ENCODE results near the gene MGAT5B. TPM values are rescaled to one million over a fixed set of nuclear protein-coding genes. Genes with fewer than 3 reads are reported as not detected.

Gene MGAT5B
- total and polyA plus RNA-seq, 2 donors (not counting 1 experiment from before 2014, with no cell fraction given): 0.09 to 0.17 TPM

- no peak overlapping the region for H3K9ac ChIP-seq (ENCODE audit: insufficient read depth, low read length)
- no peaks in the 10 kb centered on the region for H3K36me3 ChIP-seq (ENCODE audit: control insufficient read depth, insufficient read depth, low read length)
- no peaks in the 10 kb centered on the region for H4K20me1 ChIP-seq (ENCODE audit: control insufficient read depth, extremely low read depth, insufficient read depth, low read length)
- no peaks in the 10 kb centered on the region for H3K79me2 ChIP-seq (ENCODE audit: control insufficient read depth, insufficient read depth, low read length)
- DNase-seq (ENCODE audit: low read depth in 2 of 2): peak in 1 of 2 donors; percentile 22
- H3K27me3 ChIP-seq (ENCODE audit: control insufficient read depth, insufficient read depth, low read length): peaks cover 19% of the 10 kb centered on the region
- H3K27ac ChIP-seq (ENCODE audit: insufficient read depth, low read length): no peak overlapping the region
- H2AFZ ChIP-seq (ENCODE audit: low read length): no peak overlapping the region
- H3K9me3 ChIP-seq (ENCODE audit: control insufficient read depth, insufficient read depth, low read depth, low read length): no peaks in the 10 kb centered on the region
- peaks cover 28% of the 10 kb centered on the region for H3K4me1 ChIP-seq (ENCODE audit: control insufficient read depth, extremely low read depth, insufficient read depth, low read length)
- peak overlapping the region in 1 of 4 experiments; percentile 7 for H3K4me3 ChIP-seq (replicated peaks in 1 of 4; ENCODE audit: control extremely low read depth in 1 of 4, insufficient read depth in 1 of 4, low read depth in 3 of 4, low read length in 4 of 4)
- TF ChIP-seq CTCF (conservative IDR thresholded peaks at IDR 0.05 in 1 of 2, IDR thresholded peaks at IDR 0.05 in 1 of 2; ENCODE audit: low read depth in 1 of 2, low read length in 2 of 2): no peak
- peak; percentile 70 for TF ChIP-seq EZH2 (IDR thresholded peaks at IDR 0.05; ENCODE audit: low read length, missing control alignments)
- H3K4me2 ChIP-seq (ENCODE audit: extremely low read depth, insufficient read depth, low read length): peak overlapping the region; percentile 64
Observed at GRCh38 chr17:76868669-76869495, 678 bp downstream of the MGAT5B start.

GRCh38 chr17:76869496-76870376, 1.5 kb downstream of the MGAT5B start:
- no peaks in the 10 kb centered on the region for H3K9me3 ChIP-seq (ENCODE audit: control insufficient read depth, insufficient read depth, low read depth, low read length)
- peaks cover 19% of the 10 kb centered on the region for H3K27me3 ChIP-seq (ENCODE audit: control insufficient read depth, insufficient read depth, low read length)
- H3K9ac ChIP-seq (ENCODE audit: insufficient read depth, low read length): no peak overlapping the region
- H2AFZ ChIP-seq (ENCODE audit: low read length): no peak overlapping the region
- no peak overlapping the region for H3K4me3 ChIP-seq (replicated peaks in 1 of 4; ENCODE audit: control extremely low read depth in 1 of 4, insufficient read depth in 1 of 4, low read depth in 3 of 4, low read length in 4 of 4)
- no peak for DNase-seq (ENCODE audit: low read depth in 2 of 2)
- no peaks in the 10 kb centered on the region for H4K20me1 ChIP-seq (ENCODE audit: control insufficient read depth, extremely low read depth, insufficient read depth, low read length)
- H3K79me2 ChIP-seq (ENCODE audit: control insufficient read depth, insufficient read depth, low read length): no peaks in the 10 kb centered on the region
- H3K4me1 ChIP-seq (ENCODE audit: control insufficient read depth, extremely low read depth, insufficient read depth, low read length): peaks cover 28% of the 10 kb centered on the region
- no peak overlapping the region for H3K4me2 ChIP-seq (ENCODE audit: extremely low read depth, insufficient read depth, low read length)
- TF ChIP-seq CTCF (conservative IDR thresholded peaks at IDR 0.05 in 1 of 2, IDR thresholded peaks at IDR 0.05 in 1 of 2; ENCODE audit: low read depth in 1 of 2, low read length in 2 of 2) (no peak), EZH2 (IDR thresholded peaks at IDR 0.05; ENCODE audit: low read length, missing control alignments) (no peak)
- no peaks in the 10 kb centered on the region for H3K36me3 ChIP-seq (ENCODE audit: control insufficient read depth, insufficient read depth, low read length)
- H3K27ac ChIP-seq (ENCODE audit: insufficient read depth, low read length): no peak overlapping the region

GRCh38 chr17:76870377-76870714, 2.1 kb downstream of the MGAT5B start:
- Histone ChIP-seq H3K79me2 (ENCODE audit: control insufficient read depth, insufficient read depth, low read length) (no peaks in the 10 kb centered on the region), H3K9ac (ENCODE audit: insufficient read depth, low read length) (no peak overlapping the region), H4K20me1 (ENCODE audit: control insufficient read depth, extremely low read depth, insufficient read depth, low read length) (no peaks in the 10 kb centered on the region), H3K4me1 (ENCODE audit: control insufficient read depth, extremely low read depth, insufficient read depth, low read length) (peaks cover 28% of the 10 kb centered on the region), H3K27me3 (ENCODE audit: control insufficient read depth, insufficient read depth, low read length) (peaks cover 19% of the 10 kb centered on the region), H3K4me2 (ENCODE audit: extremely low read depth, insufficient read depth, low read length) (no peak overlapping the region), H3K27ac (ENCODE audit: insufficient read depth, low read length) (no peak overlapping the region), H3K9me3 (ENCODE audit: control insufficient read depth, insufficient read depth, low read depth, low read length) (no peaks in the 10 kb centered on the region), H3K36me3 (ENCODE audit: control insufficient read depth, insufficient read depth, low read length) (no peaks in the 10 kb centered on the region), H2AFZ (ENCODE audit: low read length) (no peak overlapping the region), H3K4me3 (replicated peaks in 1 of 4; ENCODE audit: control extremely low read depth in 1 of 4, insufficient read depth in 1 of 4, low read depth in 3 of 4, low read length in 4 of 4) (no peak overlapping the region)
- DNase-seq (ENCODE audit: low read depth in 2 of 2): peak in 1 of 2 donors; percentile 8
- TF ChIP-seq EZH2 (IDR thresholded peaks at IDR 0.05; ENCODE audit: low read length, missing control alignments) (peak; percentile 46), CTCF (conservative IDR thresholded peaks at IDR 0.05 in 1 of 2, IDR thresholded peaks at IDR 0.05 in 1 of 2; ENCODE audit: low read depth in 1 of 2, low read length in 2 of 2) (no peak)

Measured in fibroblast of lung (primary cell).